HS-5 (cell line): ENCODE results near the gene CDHR5.
"Not testable (repeated sequence)": the region's sequence is repeated elsewhere in the genome, so short reads cannot be mapped to it uniquely, and the experiment has no call there.

Experiments
- DNase-seq: peaks from one replicate; pipeline ENCODE4 v3.0.0-alpha.2; 2012; ENCODE audit warnings: low read depth

The CDHR5 gene, protein sequence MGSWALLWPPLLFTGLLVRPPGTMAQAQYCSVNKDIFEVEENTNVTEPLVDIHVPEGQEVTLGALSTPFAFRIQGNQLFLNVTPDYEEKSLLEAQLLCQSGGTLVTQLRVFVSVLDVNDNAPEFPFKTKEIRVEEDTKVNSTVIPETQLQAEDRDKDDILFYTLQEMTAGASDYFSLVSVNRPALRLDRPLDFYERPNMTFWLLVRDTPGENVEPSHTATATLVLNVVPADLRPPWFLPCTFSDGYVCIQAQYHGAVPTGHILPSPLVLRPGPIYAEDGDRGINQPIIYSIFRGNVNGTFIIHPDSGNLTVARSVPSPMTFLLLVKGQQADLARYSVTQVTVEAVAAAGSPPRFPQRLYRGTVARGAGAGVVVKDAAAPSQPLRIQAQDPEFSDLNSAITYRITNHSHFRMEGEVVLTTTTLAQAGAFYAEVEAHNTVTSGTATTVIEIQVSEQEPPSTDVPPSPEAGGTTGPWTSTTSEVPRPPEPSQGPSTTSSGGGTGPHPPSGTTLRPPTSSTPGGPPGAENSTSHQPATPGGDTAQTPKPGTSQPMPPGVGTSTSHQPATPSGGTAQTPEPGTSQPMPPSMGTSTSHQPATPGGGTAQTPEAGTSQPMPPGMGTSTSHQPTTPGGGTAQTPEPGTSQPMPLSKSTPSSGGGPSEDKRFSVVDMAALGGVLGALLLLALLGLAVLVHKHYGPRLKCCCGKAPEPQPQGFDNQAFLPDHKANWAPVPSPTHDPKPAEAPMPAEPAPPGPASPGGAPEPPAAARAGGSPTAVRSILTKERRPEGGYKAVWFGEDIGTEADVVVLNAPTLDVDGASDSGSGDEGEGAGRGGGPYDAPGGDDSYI

GRCh38 chr11:624705-625635 lies at the start of gene CDHR5:
TSS of gene CDHR5 (minus strand) at chr11:624955. CDS start at chr11:624902, 53 bp downstream.
- no peak for DNase-seq

GRCh38 chr11:674406-674805 lies 49.7 kb upstream of the CDHR5 start:
- DNase-seq, result no peak

- no peak for DNase-seq
These were observed 49.1 kb upstream of the CDHR5 start for GRCh38 chr11:673866-674265.

- DNase-seq, result no peak
These were observed 41.0 kb upstream of the CDHR5 start for GRCh38 chr11:665704-666281.

GRCh38 chr11:665062-665703 lies 40.4 kb upstream of the CDHR5 start:
- no peak for DNase-seq

DNA sequence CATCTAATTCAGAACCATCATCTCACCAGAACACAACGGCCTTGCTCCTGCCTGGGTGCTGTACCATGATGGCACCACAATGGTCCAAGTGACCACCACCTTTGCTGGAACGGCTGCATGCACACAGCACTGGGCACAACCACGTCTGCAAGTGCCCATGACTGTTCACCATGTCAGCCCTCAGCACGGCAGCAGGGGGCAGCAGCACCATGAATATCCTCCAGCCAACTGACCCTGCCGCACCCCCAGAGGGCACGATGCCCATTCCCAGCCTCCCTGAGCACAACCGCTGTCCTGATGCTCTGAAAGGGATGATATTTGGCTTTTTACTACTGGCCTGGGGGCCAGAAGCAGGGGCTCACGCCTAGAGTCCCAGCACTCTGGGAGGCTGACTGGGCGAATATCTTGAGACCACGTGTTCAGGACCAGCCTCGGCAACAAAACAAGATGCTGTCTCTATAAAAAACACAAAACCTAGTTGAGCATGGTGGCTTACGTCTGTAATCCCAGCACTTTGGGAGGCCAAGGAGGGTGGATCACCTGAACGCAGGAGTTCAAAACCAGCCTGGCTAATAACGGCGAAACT lies 38.0 kb upstream of the CDHR5 start:
- DNase-seq, result no peak

- DNase-seq, result no peak
These were observed 36.1 kb upstream of the CDHR5 start for GRCh38 chr11:660681-661444.

GRCh38 chr11:660281-660680 lies 35.5 kb upstream of the CDHR5 start:
- no peak for DNase-seq

- no peak for DNase-seq
These were observed 34.9 kb upstream of the CDHR5 start for GRCh38 chr11:659532-660085.

DNA sequence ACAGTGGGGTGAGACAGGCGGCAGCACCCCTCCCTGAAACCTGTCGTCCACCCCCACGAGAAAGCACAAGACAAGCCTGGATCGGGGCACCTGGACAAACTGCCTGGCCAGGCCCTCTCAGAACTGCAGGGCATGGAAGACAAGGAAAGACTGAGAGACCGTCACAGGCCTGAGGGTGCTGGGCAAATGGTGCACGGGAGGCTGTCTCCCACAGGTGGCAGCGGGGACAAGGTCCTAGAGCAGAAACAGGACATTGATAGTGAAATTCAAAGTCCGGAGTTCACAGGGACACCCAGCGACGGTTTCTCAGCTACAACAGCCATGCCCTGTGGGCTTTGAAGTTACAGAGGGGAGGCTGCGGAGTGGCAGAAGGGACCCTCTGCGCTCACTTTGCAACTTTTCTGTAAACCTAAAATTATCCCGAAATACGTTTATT lies 33.0 kb upstream of the CDHR5 start:
- DNase-seq, result no peak

- no peak for DNase-seq
These were observed 32.1 kb upstream of the CDHR5 start for GRCh38 chr11:656866-657265.

GRCh38 chr11:656426-656825 lies 31.7 kb upstream of the CDHR5 start:
- no peak for DNase-seq

DNA sequence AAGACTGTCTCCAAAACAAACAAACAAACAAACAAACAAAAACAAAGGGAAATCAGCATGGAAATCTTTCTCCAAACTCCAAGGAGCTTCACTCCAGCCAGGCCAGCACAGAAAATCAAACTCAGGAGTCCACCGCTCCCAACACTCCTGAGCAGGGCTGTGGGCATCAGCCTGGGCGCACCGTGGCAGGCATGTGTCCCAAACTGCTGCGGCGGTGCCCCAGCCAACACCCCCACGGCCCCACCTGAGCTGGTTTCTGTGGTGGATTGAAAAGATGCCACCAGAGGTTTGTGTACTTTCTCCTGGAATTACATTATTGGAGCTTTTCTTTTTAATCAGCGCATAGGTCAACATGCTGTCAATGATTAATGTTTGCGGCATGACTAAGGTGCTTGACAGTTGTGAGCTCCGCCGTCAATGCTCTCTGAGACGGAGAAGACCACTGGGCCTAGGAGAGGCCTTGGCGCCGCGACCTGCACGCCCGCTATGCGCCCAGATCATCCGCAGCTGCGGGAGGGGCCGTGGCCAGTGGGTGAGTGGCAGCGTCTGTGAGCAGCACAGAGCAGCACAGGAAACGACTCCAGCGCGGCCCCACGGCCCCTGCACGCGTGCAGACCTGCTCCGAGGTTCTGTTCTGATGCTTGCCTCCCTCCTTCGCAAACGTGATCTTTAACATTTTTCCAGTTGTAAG lies 30.4 kb upstream of the CDHR5 start:
- DNase-seq, result no peak

DNA sequence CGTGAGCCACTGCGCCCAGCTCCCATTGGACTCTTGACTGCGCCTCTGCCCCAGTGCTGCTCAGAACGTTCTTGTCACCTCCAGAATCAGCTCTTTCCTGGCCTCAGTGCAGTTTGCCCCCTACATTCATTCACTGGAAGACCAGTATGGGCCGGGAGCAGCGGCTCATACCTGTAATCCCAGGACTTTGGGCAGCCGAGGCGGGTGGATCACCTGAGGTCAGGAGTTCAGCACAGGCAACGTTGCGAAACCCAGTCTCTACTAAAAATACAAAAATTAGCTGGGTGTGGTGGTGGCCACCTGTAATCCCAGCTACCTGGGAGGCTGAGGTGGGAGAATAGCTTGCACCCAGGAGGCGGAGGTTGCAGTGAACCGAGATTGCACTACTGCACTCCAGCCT lies 29.7 kb upstream of the CDHR5 start:
- not testable (repeated sequence) for DNase-seq

DNA sequence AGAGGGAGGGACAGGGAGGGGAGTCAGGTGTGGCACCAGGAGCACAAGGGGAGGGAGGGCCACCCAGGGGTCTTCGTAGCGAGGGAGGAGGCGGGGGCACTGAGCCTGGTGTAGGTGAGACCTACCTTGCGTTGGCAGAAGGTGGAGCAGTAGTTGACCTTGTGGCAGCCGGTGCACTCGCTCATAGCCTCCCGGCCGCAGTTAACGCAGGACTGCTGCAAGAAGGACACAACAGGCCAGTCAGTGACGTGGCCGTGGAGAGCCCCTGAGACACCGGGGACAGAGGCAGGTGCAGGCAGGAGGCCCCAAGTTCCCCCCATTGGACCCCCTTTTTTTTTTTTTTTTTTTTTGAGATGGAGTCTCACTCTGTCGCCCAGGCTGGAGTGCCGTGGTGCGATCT lies 29.1 kb upstream of the CDHR5 start:
- no peak for DNase-seq

GRCh38 chr11:653136-653535 lies 28.4 kb upstream of the CDHR5 start:
- not testable (repeated sequence) for DNase-seq

DNA sequence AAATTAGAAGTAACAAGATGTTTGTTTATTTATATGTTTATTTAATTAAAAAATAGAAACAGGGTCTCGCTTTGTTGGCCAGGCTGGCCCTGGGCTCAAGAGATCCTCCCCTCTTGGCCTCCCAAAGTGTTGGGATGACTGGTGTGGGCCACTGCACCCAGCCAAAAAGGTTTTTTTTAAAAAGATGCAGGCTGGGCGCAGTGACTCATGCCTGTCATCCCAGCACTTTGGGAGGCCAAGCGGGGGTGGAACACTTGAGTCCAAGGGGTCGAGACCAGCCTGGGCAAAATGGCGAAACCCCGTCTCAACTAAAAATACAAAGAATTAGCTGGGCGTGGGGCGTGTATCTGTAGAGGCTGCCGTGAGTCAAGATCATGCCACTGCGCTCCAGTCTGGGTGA lies 25.7 kb upstream of the CDHR5 start:
- no peak for DNase-seq

DNA sequence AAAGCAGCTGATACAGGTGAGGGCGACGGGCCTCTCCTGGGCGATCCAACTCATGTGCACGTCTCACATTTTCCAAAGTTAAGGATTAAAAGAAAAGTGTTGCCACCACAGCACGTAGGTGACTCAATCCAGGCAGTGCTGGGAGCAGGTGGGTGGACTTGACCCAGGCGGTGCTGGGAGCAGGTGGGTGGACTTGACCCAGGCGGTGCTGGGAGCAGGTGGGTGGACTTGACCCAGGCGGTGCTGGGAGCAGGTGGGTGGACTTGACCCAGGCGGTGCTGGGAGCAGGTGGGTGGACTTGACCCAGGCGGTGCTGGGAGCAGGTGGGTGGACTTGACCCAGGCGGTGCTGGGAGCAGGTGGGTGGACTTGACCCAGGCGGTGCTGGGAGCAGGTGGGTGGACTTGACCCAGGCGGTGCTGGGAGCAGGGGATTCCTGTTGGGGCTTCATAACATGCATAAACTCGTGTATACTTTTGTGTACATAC lies 23.0 kb upstream of the CDHR5 start:
- not testable (repeated sequence) for DNase-seq

DNA sequence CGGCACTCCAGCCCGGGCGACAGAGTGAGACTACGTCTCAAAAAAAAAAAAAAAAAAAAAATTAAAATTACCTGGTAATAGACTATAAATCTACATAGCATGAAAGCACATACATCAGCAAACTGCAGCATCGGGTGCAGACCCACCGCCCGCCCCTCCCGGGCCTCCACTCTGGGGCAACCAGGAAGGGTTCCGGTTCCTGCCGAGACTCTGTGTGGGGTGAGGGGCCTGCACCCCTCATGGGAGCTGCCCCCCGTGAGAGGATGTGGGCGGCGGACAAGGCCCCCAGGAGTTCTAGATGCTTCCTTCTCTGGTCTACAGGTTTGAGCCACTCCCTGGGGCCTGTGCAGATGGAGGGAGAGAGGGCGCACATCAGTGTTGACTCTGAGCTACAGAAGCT lies 21.5 kb upstream of the CDHR5 start:
- DNase-seq, result no peak
